Keratinocyte (primary cell): Measurements from ENCODE around the gene CYTH1. TPM values are rescaled to one million over a fixed set of nuclear protein-coding genes. Genes with fewer than 3 reads are reported as not detected.

Experiments
- DNase-seq: peaks from one replicate; pipeline ENCODE4 v3.0.0-alpha.2; 2011; ENCODE audit warnings: low read depth, missing footprints, low spot score
- FAIRE-seq: peaks from 2 replicates; lab custom pipeline; 2011; peaks lifted over from hg19 to GRCh38; lab: Jason Lieb, UNC
- H2AFZ ChIP-seq: 2 replicates; pipeline ENCODE4 v1.6.0; 2012; ENCODE audit warnings: low read length, control low read depth, inconsistent platforms; ENCODE audit not compliant: control insufficient read depth
- H3K27ac ChIP-seq: 2 replicates; pipeline ENCODE4 v1.5.1; 2011; ENCODE audit warnings: low read length; ENCODE audit not compliant: control insufficient read depth, insufficient read depth
- H3K27me3 ChIP-seq: 3 replicates; pipeline ENCODE4 v1.6.0; 2011; ENCODE audit warnings: low read length; ENCODE audit not compliant: control insufficient read depth, insufficient read depth; ENCODE audit errors: extremely low read depth
- H3K36me3 ChIP-seq, 2 experiments: 2 replicates in 1 of 2; 3 replicates in 1 of 2; pipeline ENCODE4 v1.5.1; 2011; ENCODE audit warnings: low read length in 2 of 2, mild to moderate bottlenecking in 1 of 2; ENCODE audit not compliant: control insufficient read depth in 2 of 2, insufficient read depth in 2 of 2; ENCODE audit errors: extremely low read depth in 1 of 2
- H3K4me1 ChIP-seq: 3 replicates; pipeline ENCODE4 v1.5.1; 2011; ENCODE audit warnings: low read length; ENCODE audit not compliant: control insufficient read depth, insufficient read depth; ENCODE audit errors: extremely low read depth
- H3K4me2 ChIP-seq: 3 replicates; pipeline ENCODE4 v1.6.0; 2011; ENCODE audit warnings: low read depth, low read length; ENCODE audit not compliant: control insufficient read depth, insufficient read depth; ENCODE audit errors: extremely low read depth
- H3K4me3 ChIP-seq, 3 experiments: fragments of 200-600 bp in 1 of 3; sonication (generic) in 1 of 3; 2 replicates in 2 of 3; 3 replicates in 1 of 3; pipeline ENCODE4 v1.5.1; 2011 to 2016; ENCODE audit warnings: low read length in 3 of 3, mild to moderate bottlenecking in 3 of 3, control low read depth in 2 of 3, inconsistent platforms in 1 of 3, low read depth in 1 of 3, mixed read lengths in 1 of 3, mixed run types in 1 of 3, moderate library complexity in 1 of 3; ENCODE audit not compliant: control insufficient read depth in 2 of 3, insufficient read depth in 2 of 3; ENCODE audit errors: extremely low read depth in 1 of 3
- H3K79me2 ChIP-seq: 2 replicates; pipeline ENCODE4 v1.6.0; 2012; ENCODE audit warnings: low read length; ENCODE audit not compliant: control insufficient read depth, insufficient read depth
- H3K9ac ChIP-seq: 3 replicates; pipeline ENCODE4 v1.6.0; 2011; ENCODE audit warnings: low read length; ENCODE audit not compliant: control insufficient read depth, insufficient read depth; ENCODE audit errors: extremely low read depth
- H3K9me1 ChIP-seq: 3 replicates; pipeline ENCODE4 v1.6.0; 2011; ENCODE audit warnings: low read length; ENCODE audit not compliant: control insufficient read depth, insufficient read depth; ENCODE audit errors: extremely low read depth
- H3K9me3 ChIP-seq: 2 replicates; pipeline ENCODE4 v1.5.1; 2012; ENCODE audit warnings: low read depth, low read length; ENCODE audit not compliant: control insufficient read depth
- H4K20me1 ChIP-seq: 3 replicates; pipeline ENCODE4 v1.6.0; 2011; ENCODE audit warnings: low read length; ENCODE audit not compliant: control insufficient read depth, insufficient read depth; ENCODE audit errors: extremely low read depth
- EZH2 ChIP-seq: IDR thresholded peaks from one replicate; pipeline ENCODE4 v1.6.1; 2012; ENCODE audit warnings: inconsistent platforms, mild to moderate bottlenecking, low read length, moderate library complexity
- dilution Hi-C: fragments of 300-500 bp; cut with MboI; formaldehyde crosslinking; loops from one replicate; pipeline ENCODE4 v1.7.0; 2020; ENCODE audit warnings: low sequenced_read_pairs; ENCODE audit not compliant: extremely low pct_ligation_motif_present
- polyA plus RNA-seq, 5 experiments: library from polyadenylated mRNA; depleted of rRNA in 3 of 5; stranded (reverse) in 3 of 5; stranded (forward) in 1 of 5; unstranded in 1 of 5; fragments of >200 nt; gene quantifications; 1 replicate in 1 of 5; 2 replicates in 3 of 5; 3 replicates in 1 of 5; pipeline versions ENCODE4 v1.2.1 to v1.2.3, GENCODE V29; 2011 to 2012; ENCODE audit warnings: missing spikeins in 2 of 5, low read depth in 1 of 5, low replicate concordance in 1 of 5
- TF ChIP-seq, protein P1 (sequence below), 3 experiments: IDR thresholded peaks in 1 of 3; conservative IDR thresholded peaks in 1 of 3; optimal IDR thresholded peaks in 1 of 3; 2 replicates in 2 of 3; 3 replicates in 1 of 3; pipeline versions ENCODE3 to v1.5.1; 2011; ENCODE audit warnings: low read length in 3 of 3, mild to moderate bottlenecking in 3 of 3, moderate library complexity in 2 of 3, control low read depth in 1 of 3, inconsistent platforms in 1 of 3; ENCODE audit not compliant: insufficient read depth in 2 of 3; ENCODE audit errors: extremely low read depth in 1 of 3

Gene CYTH1
- polyA plus RNA-seq, 1 donor (not counting 4 experiments of a cell fraction or from before 2014, with no cell fraction given): 28.3 TPM

DNA sequence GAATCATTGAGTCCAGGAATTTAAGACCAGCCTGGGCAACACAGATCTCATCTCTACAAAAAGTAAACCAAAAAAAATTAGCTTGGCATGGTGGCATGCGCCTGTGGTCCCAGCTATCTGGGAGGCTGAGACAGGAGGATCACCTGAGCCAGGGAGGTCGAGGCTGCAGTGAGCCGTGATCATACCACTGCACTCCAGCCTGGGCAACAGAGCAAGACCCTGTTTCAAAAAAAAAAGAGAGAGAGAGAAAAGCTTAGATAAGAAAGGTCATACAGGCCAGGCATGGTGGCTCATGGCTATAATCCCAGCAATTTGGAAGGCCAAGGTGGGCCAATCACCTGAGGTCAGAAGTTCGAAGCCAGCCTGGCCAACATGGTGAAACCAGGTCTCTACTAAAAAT, 141.4 kb downstream of the CYTH1 start:
- no peaks in the 10 kb centered on the region for H3K36me3 ChIP-seq
- H4K20me1 ChIP-seq: no peaks in the 10 kb centered on the region
- dilution Hi-C loops: no loop called here
- H3K4me2 ChIP-seq: no peak overlapping the region
- no peak overlapping the region for H2AFZ ChIP-seq
- H3K27me3 ChIP-seq: no peaks in the 10 kb centered on the region
- H3K9ac ChIP-seq: no peak overlapping the region
- no peak overlapping the region for H3K27ac ChIP-seq
- H3K79me2 ChIP-seq: no peaks in the 10 kb centered on the region
- no peak overlapping the region for H3K4me3 ChIP-seq
- TF ChIP-seq, protein P1, sequence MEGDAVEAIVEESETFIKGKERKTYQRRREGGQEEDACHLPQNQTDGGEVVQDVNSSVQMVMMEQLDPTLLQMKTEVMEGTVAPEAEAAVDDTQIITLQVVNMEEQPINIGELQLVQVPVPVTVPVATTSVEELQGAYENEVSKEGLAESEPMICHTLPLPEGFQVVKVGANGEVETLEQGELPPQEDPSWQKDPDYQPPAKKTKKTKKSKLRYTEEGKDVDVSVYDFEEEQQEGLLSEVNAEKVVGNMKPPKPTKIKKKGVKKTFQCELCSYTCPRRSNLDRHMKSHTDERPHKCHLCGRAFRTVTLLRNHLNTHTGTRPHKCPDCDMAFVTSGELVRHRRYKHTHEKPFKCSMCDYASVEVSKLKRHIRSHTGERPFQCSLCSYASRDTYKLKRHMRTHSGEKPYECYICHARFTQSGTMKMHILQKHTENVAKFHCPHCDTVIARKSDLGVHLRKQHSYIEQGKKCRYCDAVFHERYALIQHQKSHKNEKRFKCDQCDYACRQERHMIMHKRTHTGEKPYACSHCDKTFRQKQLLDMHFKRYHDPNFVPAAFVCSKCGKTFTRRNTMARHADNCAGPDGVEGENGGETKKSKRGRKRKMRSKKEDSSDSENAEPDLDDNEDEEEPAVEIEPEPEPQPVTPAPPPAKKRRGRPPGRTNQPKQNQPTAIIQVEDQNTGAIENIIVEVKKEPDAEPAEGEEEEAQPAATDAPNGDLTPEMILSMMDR (optimal IDR thresholded peaks at IDR 0.05 in 1 of 3, IDR thresholded peaks at IDR 0.05 in 1 of 3, conservative IDR thresholded peaks at IDR 0.05 in 1 of 3; ENCODE audit: extremely low read depth in 1 of 3, insufficient read depth in 2 of 3, low read length in 3 of 3): no peak
- no peak for TF ChIP-seq EZH2
- H3K9me1 ChIP-seq: no peaks in the 10 kb centered on the region
- no peaks in the 10 kb centered on the region for H3K4me1 ChIP-seq
- H3K9me3 ChIP-seq: no peaks in the 10 kb centered on the region
- no peak for DNase-seq
- no peak for FAIRE-seq

DNA sequence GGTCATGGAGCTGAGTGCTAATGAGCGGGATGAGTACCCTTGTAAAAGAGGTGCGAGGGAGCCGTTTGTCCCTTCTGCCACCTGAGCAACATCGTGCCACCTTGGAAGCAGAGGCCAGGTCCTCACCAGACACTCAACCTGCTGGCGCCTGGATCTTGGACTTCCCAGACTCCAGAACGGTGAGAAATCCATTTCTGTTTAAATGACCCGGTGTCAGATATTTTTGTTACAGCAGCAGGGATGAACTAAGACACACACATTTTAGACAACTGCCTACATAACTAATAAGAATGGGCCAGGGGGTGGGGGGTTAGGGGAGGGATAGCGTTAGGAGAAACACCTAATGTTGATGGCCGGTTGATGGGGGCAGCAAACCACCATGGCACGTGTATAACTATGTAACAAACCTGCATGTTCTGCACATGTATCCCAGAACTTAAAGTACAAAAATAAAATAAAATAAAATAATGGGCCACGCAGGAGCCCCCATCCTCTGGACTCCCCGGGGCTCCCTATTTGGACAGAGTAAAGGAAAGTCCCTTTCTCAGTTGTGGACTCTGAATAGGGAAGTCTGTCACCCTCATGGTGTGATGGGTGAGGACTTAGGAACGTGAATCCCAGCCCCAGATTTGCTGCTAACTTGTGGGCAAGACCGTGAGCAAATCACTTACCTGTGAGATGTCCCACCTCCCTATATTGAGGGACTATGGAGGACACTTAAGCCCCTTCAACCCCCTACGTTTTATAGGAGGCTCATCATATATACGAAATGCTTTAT, 144.2 kb downstream of the CYTH1 start:
- H3K4me2 ChIP-seq: no peak overlapping the region
- no peak overlapping the region for H3K9ac ChIP-seq
- H3K27ac ChIP-seq: no peak overlapping the region
- FAIRE-seq (no peak), DNase-seq (no peak)
- no peak overlapping the region for H2AFZ ChIP-seq
- no peaks in the 10 kb centered on the region for H3K9me1 ChIP-seq
- H3K4me1 ChIP-seq: no peaks in the 10 kb centered on the region
- no peaks in the 10 kb centered on the region for H3K36me3 ChIP-seq
- dilution Hi-C loops: no loop called here
- H3K79me2 ChIP-seq: no peaks in the 10 kb centered on the region
- TF ChIP-seq, protein P1 (optimal IDR thresholded peaks at IDR 0.05 in 1 of 3, IDR thresholded peaks at IDR 0.05 in 1 of 3, conservative IDR thresholded peaks at IDR 0.05 in 1 of 3; ENCODE audit: extremely low read depth in 1 of 3, insufficient read depth in 2 of 3, low read length in 3 of 3): no peak
- no peak for TF ChIP-seq EZH2
- no peaks in the 10 kb centered on the region for H3K27me3 ChIP-seq
- H3K4me3 ChIP-seq: no peak overlapping the region
- no peaks in the 10 kb centered on the region for H3K9me3 ChIP-seq
- H4K20me1 ChIP-seq: no peaks in the 10 kb centered on the region
